Measurements from ENCODE around the gene ZCCHC7. TPM values are rescaled to one million over a fixed set of nuclear protein-coding genes. Genes with fewer than 3 reads are reported as not detected.

The ZCCHC7 gene
- total RNA-seq, 1 donor from 2014 or later: 21.7 TPM

GRCh38 chr9:37243588-37244345 is 123.4 kb downstream of the ZCCHC7 start:
- no peak for FAIRE-seq
- no peaks in the 10 kb centered on the region for H3K9me3 ChIP-seq (ENCODE audit: insufficient read depth, low read depth, low read length)
- no peak for TF ChIP-seq EZH2 (IDR thresholded peaks at IDR 0.05; ENCODE audit: insufficient read depth, low read length)
- TF ChIP-seq CTCF (IDR thresholded peaks at IDR 0.05; ENCODE audit: insufficient read depth, low read depth, low read length): no peak
- Mint-ChIP-seq H3K4me1 (ENCODE audit: low read depth, unreplicated experiment) (peaks cover 7% of the 10 kb centered on the region), H3K27me3 (ENCODE audit: low read depth, unreplicated experiment) (no peaks in the 10 kb centered on the region), H3K9me3 (ENCODE audit: unreplicated experiment) (no peaks in the 10 kb centered on the region), H3K36me3 (ENCODE audit: low read depth, unreplicated experiment) (no peaks in the 10 kb centered on the region), H3K27ac (ENCODE audit: unreplicated experiment) (no peak overlapping the region), H3K4me3 (ENCODE audit: unreplicated experiment) (no peak overlapping the region)
- H2AFZ ChIP-seq (ENCODE audit: low read depth, low read length): no peak overlapping the region
- peaks cover 8% of the 10 kb centered on the region for H4K20me1 ChIP-seq (ENCODE audit: insufficient read depth, low read length)
- no peak overlapping the region for H3K4me3 ChIP-seq (ENCODE audit: insufficient read depth, low read depth, low read length)
- peak; percentile 48 for DNase-seq (ENCODE audit: low read depth)
- no peak overlapping the region for H3K4me2 ChIP-seq (ENCODE audit: low read length)
- H3K79me2 ChIP-seq (ENCODE audit: insufficient read depth, low read length): peaks cover 8% of the 10 kb centered on the region
- no peak overlapping the region for H3K27ac ChIP-seq (ENCODE audit: low read depth, low read length)
- no peaks in the 10 kb centered on the region for H3K27me3 ChIP-seq (ENCODE audit: insufficient read depth, low read length)
- no peaks in the 10 kb centered on the region for H3K36me3 ChIP-seq (ENCODE audit: insufficient read depth, low read length)
- H3K9ac ChIP-seq (ENCODE audit: low read length): no peak overlapping the region
- H3K4me1 ChIP-seq (ENCODE audit: insufficient read depth, low read length): no peaks in the 10 kb centered on the region

- Mint-ChIP-seq H3K4me1 (ENCODE audit: low read depth, unreplicated experiment) (peaks cover 6% of the 10 kb centered on the region), H3K27ac (ENCODE audit: unreplicated experiment) (no peak overlapping the region), H3K27me3 (ENCODE audit: low read depth, unreplicated experiment) (no peaks in the 10 kb centered on the region), H3K4me3 (ENCODE audit: unreplicated experiment) (no peak overlapping the region), H3K9me3 (ENCODE audit: unreplicated experiment) (no peaks in the 10 kb centered on the region), H3K36me3 (ENCODE audit: low read depth, unreplicated experiment) (peaks cover 4% of the 10 kb centered on the region)
- Histone ChIP-seq H3K4me1 (ENCODE audit: insufficient read depth, low read length) (no peaks in the 10 kb centered on the region), H2AFZ (ENCODE audit: low read depth, low read length) (no peak overlapping the region), H3K9me3 (ENCODE audit: insufficient read depth, low read depth, low read length) (no peaks in the 10 kb centered on the region), H3K4me2 (ENCODE audit: low read length) (no peak overlapping the region), H3K79me2 (ENCODE audit: insufficient read depth, low read length) (peaks cover 2% of the 10 kb centered on the region), H3K27ac (ENCODE audit: low read depth, low read length) (no peak overlapping the region), H3K9ac (ENCODE audit: low read length) (no peak overlapping the region), H3K36me3 (ENCODE audit: insufficient read depth, low read length) (no peaks in the 10 kb centered on the region), H4K20me1 (ENCODE audit: insufficient read depth, low read length) (no peaks in the 10 kb centered on the region), H3K4me3 (ENCODE audit: insufficient read depth, low read depth, low read length) (no peak overlapping the region), H3K27me3 (ENCODE audit: insufficient read depth, low read length) (no peaks in the 10 kb centered on the region)
- DNase-seq (ENCODE audit: low read depth) (no peak), FAIRE-seq (no peak)
- TF ChIP-seq CTCF (IDR thresholded peaks at IDR 0.05; ENCODE audit: insufficient read depth, low read depth, low read length) (no peak), EZH2 (IDR thresholded peaks at IDR 0.05; ENCODE audit: insufficient read depth, low read length) (no peak)
These were observed 126.5 kb downstream of the ZCCHC7 start for GRCh38 chr9:37246826-37247225.

GRCh38 chr9:37248651-37249163 is 128.3 kb downstream of the ZCCHC7 start:
- H3K4me3 Mint-ChIP-seq (ENCODE audit: unreplicated experiment): no peak overlapping the region
- H3K27me3 ChIP-seq (ENCODE audit: insufficient read depth, low read length): no peaks in the 10 kb centered on the region
- no peaks in the 10 kb centered on the region for H3K36me3 ChIP-seq (ENCODE audit: insufficient read depth, low read length)
- no peaks in the 10 kb centered on the region for H3K9me3 ChIP-seq (ENCODE audit: insufficient read depth, low read depth, low read length)
- H3K4me1 ChIP-seq (ENCODE audit: insufficient read depth, low read length): no peaks in the 10 kb centered on the region
- no peak overlapping the region for H2AFZ ChIP-seq (ENCODE audit: low read depth, low read length)
- H3K4me3 ChIP-seq (ENCODE audit: insufficient read depth, low read depth, low read length): no peak overlapping the region
- H4K20me1 ChIP-seq (ENCODE audit: insufficient read depth, low read length): no peaks in the 10 kb centered on the region
- peaks cover 4% of the 10 kb centered on the region for H3K36me3 Mint-ChIP-seq (ENCODE audit: low read depth, unreplicated experiment)
- no peak overlapping the region for H3K27ac ChIP-seq (ENCODE audit: low read depth, low read length)
- no peak overlapping the region for H3K9ac ChIP-seq (ENCODE audit: low read length)
- peaks cover 6% of the 10 kb centered on the region for H3K4me1 Mint-ChIP-seq (ENCODE audit: low read depth, unreplicated experiment)
- no peak overlapping the region for H3K27ac Mint-ChIP-seq (ENCODE audit: unreplicated experiment)
- TF ChIP-seq EZH2 (IDR thresholded peaks at IDR 0.05; ENCODE audit: insufficient read depth, low read length): no peak
- no peak for TF ChIP-seq CTCF (IDR thresholded peaks at IDR 0.05; ENCODE audit: insufficient read depth, low read depth, low read length)
- no peaks in the 10 kb centered on the region for H3K9me3 Mint-ChIP-seq (ENCODE audit: unreplicated experiment)
- DNase-seq (ENCODE audit: low read depth) (peak; percentile 16), FAIRE-seq (no peak)
- no peak overlapping the region for H3K4me2 ChIP-seq (ENCODE audit: low read length)
- H3K79me2 ChIP-seq (ENCODE audit: insufficient read depth, low read length): peaks cover 2% of the 10 kb centered on the region
- H3K27me3 Mint-ChIP-seq (ENCODE audit: low read depth, unreplicated experiment): no peaks in the 10 kb centered on the region

Data from astrocyte (in vitro differentiated cells and primary cell).